IMR-90 (cell line): ENCODE data around the gene PCDHGC5. TPM values are rescaled to one million over a fixed set of nuclear protein-coding genes. Genes with fewer than 3 reads are reported as not detected.
A peak's percentile ranks its signal among the peaks of the same experiment; 100 is the strongest.

ENCODE experiments used
- MAFK ChIP-seq: IDR thresholded peaks from 2 replicates; pipeline ENCODE4 v1.6.1; 2012; ENCODE audit warnings: low read depth, low read length, improper control_type of control experiment
- RAD21 ChIP-seq: IDR thresholded peaks from 2 replicates; pipeline ENCODE4 v1.6.1; 2012; ENCODE audit warnings: low read length, improper control_type of control experiment
- RCOR1 ChIP-seq: IDR thresholded peaks from 2 replicates; pipeline ENCODE4 v1.6.1; 2012; ENCODE audit warnings: mild to moderate bottlenecking, low read length, improper control_type of control experiment; ENCODE audit not compliant: insufficient replicate concordance
- polyA plus RNA-seq, 3 experiments: library from polyadenylated mRNA; depleted of rRNA; stranded (reverse); fragments of >200 nt; gene quantifications; 2 replicates each; pipeline ENCODE4 v1.2.3, GENCODE V29; 2012; ENCODE audit warnings: low replicate concordance in 1 of 3
- total RNA-seq: library from RNA; depleted of rRNA; stranded (reverse); fragments of >200 nt; gene quantifications from 2 replicates; pipeline ENCODE4 v1.2.3, GENCODE V29; 2012
- TF ChIP-seq, protein P1 (sequence below): conservative IDR thresholded peaks from 2 replicates; pipeline ENCODE4 v1.5.1; 2012; ENCODE audit warnings: mild to moderate bottlenecking, low read depth, low read length, improper control_type of control experiment

PCDHGC5 gene
- total and polyA plus RNA-seq, 2 of the 4 experiments (the other 2 are of a cell fraction) = 2.9 to 3.8 TPM

DNA sequence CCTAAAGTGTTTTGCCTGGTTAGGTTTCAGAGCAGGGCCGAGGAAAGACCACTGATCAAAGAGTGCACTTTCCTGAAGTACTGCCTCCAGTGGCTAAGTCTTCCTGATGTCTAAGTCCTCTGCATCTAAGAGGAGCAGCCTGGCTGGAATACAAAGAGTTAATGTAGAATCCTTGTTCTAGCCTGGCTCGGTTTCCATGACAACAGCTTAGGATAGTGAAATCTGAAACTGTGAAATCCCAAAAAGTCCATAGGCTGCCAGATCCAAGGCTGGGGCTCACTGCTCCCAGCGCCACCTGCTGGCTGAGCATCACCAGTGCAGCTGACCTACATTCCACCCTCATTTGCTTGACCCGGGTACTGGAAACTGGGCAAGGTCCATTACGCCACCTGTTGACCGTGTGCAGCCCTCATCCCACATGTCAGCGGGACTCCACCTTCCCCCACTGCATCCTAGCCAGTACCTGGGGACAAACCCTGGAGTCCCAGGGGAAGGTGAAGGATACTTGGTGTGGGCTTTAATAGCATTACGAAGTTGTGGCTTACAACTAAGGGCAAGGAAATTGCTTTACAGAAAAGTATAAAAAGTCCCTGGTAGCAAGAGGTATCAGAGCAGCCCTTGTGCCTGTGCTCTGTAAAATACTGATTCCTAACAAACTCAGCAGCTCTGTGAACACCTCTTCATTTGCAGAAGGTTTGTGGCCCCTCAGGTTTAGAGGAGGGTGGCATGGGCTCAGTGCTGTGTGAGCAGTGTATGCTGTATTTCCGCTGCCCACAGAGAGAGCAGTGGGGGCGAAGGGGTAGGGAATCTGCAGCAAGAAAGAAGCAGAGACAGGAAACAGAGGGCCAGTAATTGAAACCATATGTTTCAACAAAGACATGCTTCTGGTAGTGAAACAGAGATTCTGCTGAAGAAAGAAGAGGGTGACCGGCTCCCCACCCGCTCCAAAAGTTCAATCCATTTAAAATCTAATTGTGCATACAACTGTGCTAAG, 36.0 kb downstream of the PCDHGC5 start (continued):
- TF ChIP-seq, protein P1, sequence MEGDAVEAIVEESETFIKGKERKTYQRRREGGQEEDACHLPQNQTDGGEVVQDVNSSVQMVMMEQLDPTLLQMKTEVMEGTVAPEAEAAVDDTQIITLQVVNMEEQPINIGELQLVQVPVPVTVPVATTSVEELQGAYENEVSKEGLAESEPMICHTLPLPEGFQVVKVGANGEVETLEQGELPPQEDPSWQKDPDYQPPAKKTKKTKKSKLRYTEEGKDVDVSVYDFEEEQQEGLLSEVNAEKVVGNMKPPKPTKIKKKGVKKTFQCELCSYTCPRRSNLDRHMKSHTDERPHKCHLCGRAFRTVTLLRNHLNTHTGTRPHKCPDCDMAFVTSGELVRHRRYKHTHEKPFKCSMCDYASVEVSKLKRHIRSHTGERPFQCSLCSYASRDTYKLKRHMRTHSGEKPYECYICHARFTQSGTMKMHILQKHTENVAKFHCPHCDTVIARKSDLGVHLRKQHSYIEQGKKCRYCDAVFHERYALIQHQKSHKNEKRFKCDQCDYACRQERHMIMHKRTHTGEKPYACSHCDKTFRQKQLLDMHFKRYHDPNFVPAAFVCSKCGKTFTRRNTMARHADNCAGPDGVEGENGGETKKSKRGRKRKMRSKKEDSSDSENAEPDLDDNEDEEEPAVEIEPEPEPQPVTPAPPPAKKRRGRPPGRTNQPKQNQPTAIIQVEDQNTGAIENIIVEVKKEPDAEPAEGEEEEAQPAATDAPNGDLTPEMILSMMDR = peak; percentile 99; the same call in 1 of the 2 replicates
- peak; percentile 75 for TF ChIP-seq RCOR1
- TF ChIP-seq RAD21 = peak; percentile 95
- peak; percentile 42; the same call in 1 of the 2 replicates for TF ChIP-seq MAFK
